IMR-90 (cell line): ENCODE data around the gene EXOC4. TPM values are rescaled to one million over a fixed set of nuclear protein-coding genes. Genes with fewer than 3 reads are reported as not detected.

ENCODE experiments used
- ATAC-seq: fragments of 200-7000 bp; cut with Tn5 transposase; 2 replicates; pipeline ENCODE4 v1.9.1; 2020; ENCODE audit warnings: low read depth, mild to moderate bottlenecking, moderate library complexity
- BruUV-seq: library from RNA; stranded (reverse); fragments of 400-500 nt; replicated peaks from 2 replicates; lab custom pipeline; 2021; lab: Mats Ljungman, UMichigan
- CTCF ChIA-PET: fragments of 300-600 bp; formaldehyde crosslinking; extraction: SDS; loops from one replicate; lab custom pipeline; 2021; ENCODE audit warnings: antibody characterized with exemption; lab: Yijun Ruan, JAX
- POLR2A ChIA-PET: fragments of 300-600 bp; sonication (Branson Sonifier 250); formaldehyde crosslinking; loops from one replicate; lab custom pipeline; 2022; ENCODE audit warnings: antibody characterized with exemption; ENCODE audit not compliant: unreplicated experiment; lab: Charles Lee
- DNase-seq: peaks from one replicate; pipeline ENCODE4 v3.0.0; 2013
- H2AFZ ChIP-seq: replicated peaks from 2 replicates; pipeline ENCODE3; 2013; ENCODE audit warnings: low read length, mild to moderate bottlenecking; ENCODE audit not compliant: poor library complexity
- H2AK5ac ChIP-seq: 2 replicates; pipeline ENCODE4 v1.6.1; 2013; ENCODE audit warnings: low read depth, low read length, inconsistent platforms
- H2AK9ac ChIP-seq: replicated peaks from 2 replicates; pipeline ENCODE3; 2013; ENCODE audit warnings: mild to moderate bottlenecking, low read depth, low read length, moderate library complexity; ENCODE audit not compliant: poor library complexity
- H2BK120ac ChIP-seq: 2 replicates; pipeline ENCODE4 v1.6.1; 2013; ENCODE audit warnings: low read depth, low read length, inconsistent platforms
- H2BK15ac ChIP-seq: 3 replicates; pipeline ENCODE4 v1.6.1; 2013; ENCODE audit warnings: low read depth, low read length, inconsistent platforms
- H2BK20ac ChIP-seq: 2 replicates; pipeline ENCODE4 v1.6.1; 2013; ENCODE audit warnings: low read depth, mild to moderate bottlenecking, inconsistent platforms, low read length, moderate library complexity
- H2BK5ac ChIP-seq: 2 replicates; pipeline ENCODE4 v1.6.1; 2013; ENCODE audit warnings: mild to moderate bottlenecking, low read depth, low read length, inconsistent platforms; ENCODE audit not compliant: poor library complexity, severe bottlenecking
- H3K14ac ChIP-seq: replicated peaks from 2 replicates; pipeline ENCODE4 v1.6.1; 2013; ENCODE audit warnings: low read depth, low read length, inconsistent platforms
- H3K18ac ChIP-seq: 2 replicates; pipeline ENCODE4 v1.6.1; 2013; ENCODE audit warnings: low read depth, low read length, control low read depth
- H3K23ac ChIP-seq: 2 replicates; pipeline ENCODE4 v1.6.1; 2013; ENCODE audit warnings: low read depth, low read length, inconsistent platforms
- H3K27ac ChIP-seq: 2 replicates; pipeline ENCODE4 v1.5.1; 2013; ENCODE audit warnings: mild to moderate bottlenecking, control low read depth, low read length; ENCODE audit not compliant: insufficient read depth
- H3K27me3 ChIP-seq: 2 replicates; pipeline ENCODE4 v1.6.1; 2013; ENCODE audit warnings: low read length; ENCODE audit not compliant: control insufficient read depth, insufficient read depth
- H3K36me3 ChIP-seq: 2 replicates; pipeline ENCODE4 v1.6.1; 2013; ENCODE audit warnings: low read length, mixed read lengths; ENCODE audit not compliant: control insufficient read depth, insufficient read depth
- H3K4ac ChIP-seq: 2 replicates; pipeline ENCODE4 v1.6.1; 2013; ENCODE audit warnings: low read depth, low read length, inconsistent platforms
- H3K4me1 ChIP-seq: 2 replicates; pipeline ENCODE4 v1.6.1; 2013; ENCODE audit warnings: low read length, mixed read lengths; ENCODE audit not compliant: control insufficient read depth, insufficient read depth
- H3K4me2 ChIP-seq: 2 replicates; pipeline ENCODE4 v1.6.1; 2013; ENCODE audit warnings: low read depth, mild to moderate bottlenecking, control low read depth, low read length, moderate library complexity
- H3K4me3 ChIP-seq: 2 replicates; pipeline ENCODE4 v1.5.1; 2013; ENCODE audit warnings: low read depth, mild to moderate bottlenecking, control low read depth, low read length, moderate library complexity; ENCODE audit not compliant: insufficient read depth
- H3K56ac ChIP-seq: 2 replicates; pipeline ENCODE4 v1.6.1; 2013; ENCODE audit warnings: low read length, inconsistent platforms; ENCODE audit not compliant: insufficient read depth; ENCODE audit errors: extremely low read depth
- H3K79me1 ChIP-seq, 2 experiments: 2 replicates each; pipeline ENCODE4 v1.6.1; 2013; ENCODE audit warnings: low read length in 2 of 2, inconsistent platforms in 1 of 2, low read depth in 1 of 2
- H3K9ac ChIP-seq: 2 replicates; pipeline ENCODE4 v1.6.1; 2013; ENCODE audit warnings: low read depth, low read length, control low read depth
- H3K9me1 ChIP-seq: 2 replicates; pipeline ENCODE4 v1.6.1; 2013; ENCODE audit warnings: low read length, inconsistent platforms; ENCODE audit not compliant: insufficient read depth
- H3K9me3 ChIP-seq: 2 replicates; pipeline ENCODE4 v1.6.1; 2013; ENCODE audit warnings: low read length; ENCODE audit not compliant: control insufficient read depth, insufficient read depth
- H4K20me1 ChIP-seq: 2 replicates; pipeline ENCODE4 v1.6.1; 2013; ENCODE audit warnings: low read length, inconsistent platforms; ENCODE audit not compliant: insufficient read depth
- H4K5ac ChIP-seq: 2 replicates; pipeline ENCODE4 v1.6.1; 2013; ENCODE audit warnings: mild to moderate bottlenecking, low read depth, low read length, control low read depth
- H4K8ac ChIP-seq, 2 experiments: 2 replicates each; pipeline ENCODE4 v1.6.1; 2013; ENCODE audit warnings: low read depth in 2 of 2, low read length in 2 of 2, control low read depth in 1 of 2, inconsistent platforms in 1 of 2
- H4K91ac ChIP-seq: 2 replicates; pipeline ENCODE4 v1.6.1; 2013; ENCODE audit warnings: low read depth, low read length, inconsistent platforms; ENCODE audit not compliant: insufficient read depth
- FOS ChIP-seq: fragments of 150-350 bp; IDR thresholded peaks from 2 replicates; pipeline ENCODE4 v1.6.1; 2016; ENCODE audit warnings: low read depth, low read length
- POLR2A ChIP-seq: IDR thresholded peaks from 2 replicates; pipeline ENCODE4 v1.6.1; 2012; ENCODE audit warnings: mild to moderate bottlenecking, low read depth, low read length
- WGBS, 2 experiments: methylation state at CpG; one replicate each; pipeline versions ENCODE4 v1.1.5 to v1.1.7; 2013; ENCODE audit warnings: missing lambda C conversion rate in 2 of 2; ENCODE audit not compliant: insufficient read length in 1 of 2; ENCODE audit errors: extremely low coverage in 2 of 2; 5-methylcytosine and 5-hydroxymethylcytosine counted together
- dilution Hi-C: fragments of 300-500 bp; cut with HindIII; formaldehyde crosslinking; loops from one replicate; pipeline ENCODE4 v1.14.3; 2018; ENCODE audit warnings: low sequenced_read_pairs; ENCODE audit not compliant: unreplicated experiment
- in situ Hi-C: fragments of 300-500 bp; cut with MboI; formaldehyde crosslinking; loops from 3 replicates; pipeline ENCODE4 v1.14.3; 2019; ENCODE audit warnings: low sequenced_read_pairs, inconsistent platforms, mixed read lengths
- intact Hi-C: fragments of 100-400 bp; cut with micrococcal nuclease; formaldehyde crosslinking; loops from 2 replicates; pipeline ENCODE4 v1.10.0; 2022
- polyA plus RNA-seq, 3 experiments: library from polyadenylated mRNA; depleted of rRNA; stranded (reverse); fragments of >200 nt; gene quantifications; 2 replicates each; pipeline ENCODE4 v1.2.3, GENCODE V29; 2012; ENCODE audit warnings: low replicate concordance in 1 of 3
- total RNA-seq: library from RNA; depleted of rRNA; stranded (reverse); fragments of >200 nt; gene quantifications from 2 replicates; pipeline ENCODE4 v1.2.3, GENCODE V29; 2012

EXOC4 gene
- total and polyA plus RNA-seq, 2 of the 4 experiments (the other 2 are of a cell fraction), result 25.4 to 94.6 TPM

GRCh38 chr7:133511252-133511651, 258.4 kb downstream of the EXOC4 start:
- DNase-seq, result no peak
- ChIA-PET CTCF (no interaction called here), POLR2A (no interaction called here)
- dilution Hi-C loops, result no loop called here
- Histone ChIP-seq H3K4me1 (no peaks in the 10 kb centered on the region; the same call in 1 of the 2 replicates), H3K27me3 (no peaks in the 10 kb centered on the region), H4K5ac (no peak overlapping the region), H3K56ac (no peak overlapping the region), H2BK5ac (no peak overlapping the region), H3K4me3 (no peak overlapping the region), H2AK9ac (no peak overlapping the region), H2BK120ac (no peak overlapping the region), H2BK15ac (no peak overlapping the region), H2BK20ac (no peak overlapping the region), H3K9me1 (no peaks in the 10 kb centered on the region), H3K23ac (no peak overlapping the region), H4K8ac (no peak overlapping the region), H3K27ac (no peak overlapping the region), H3K4me2 (no peak overlapping the region), H2AK5ac (no peak overlapping the region), H3K9ac (no peak overlapping the region), H4K20me1 (no peaks in the 10 kb centered on the region; the same call in 1 of the 2 replicates), H3K9me3 (peaks cover 1% of the 10 kb centered on the region; the same call in 1 of the 2 replicates), H3K4ac (no peak overlapping the region), H3K79me1 (peaks cover 0 to 3% of the 10 kb centered on the region in 2 experiments; a peak in 1 of 4 replicates), H3K18ac (no peak overlapping the region), H3K36me3 (no peaks in the 10 kb centered on the region), H4K91ac (no peak overlapping the region), H3K14ac (no peak overlapping the region), H2AFZ (no peak overlapping the region)
- WGBS, 2 experiments, result 67% methylated on average over 1 of the region's 3 CpGs; no CpG with 5 or more reads in 1 of the 2 experiments
- BruUV-seq, result no TSS peak
- no peak for ATAC-seq
- in situ Hi-C loops, result no loop called here
- TF ChIP-seq POLR2A, result no peak
- TF ChIP-seq FOS, result no peak
- intact Hi-C loops, result loop anchor here (5.0 kb wide), 1 partner anchor 231 kb away; no protein-coding TSS in a partner anchor
